A549 (cell line): ENCODE results near the gene F2RL2. TPM values are rescaled to one million over a fixed set of nuclear protein-coding genes. Genes with fewer than 3 reads are reported as not detected.

Experiments used
- ATAC-seq, 2 experiments: fragments of 200-7000 bp in 1 of 2; fragments of >200 bp in 1 of 2; cut with Nextera tagmentation in 1 of 2; cut with Tn5 transposase in 1 of 2; 3 replicates each; pipeline versions ENCODE4 v1.8.0 to v1.9.1; 2018 to 2020; ENCODE audit warnings: mild to moderate bottlenecking in 1 of 2, moderate library complexity in 1 of 2
- CTCF ChIA-PET: fragments of 300-600 bp; sonication (Branson Sonifier 250); formaldehyde crosslinking; extraction: SDS; loops from one replicate; lab custom pipeline; 2021; ENCODE audit warnings: antibody characterized with exemption, inconsistent platforms; lab: Yijun Ruan, JAX
- POLR2A ChIA-PET: fragments of 350-600 bp; formaldehyde crosslinking; extraction: SDS; loops from one replicate; lab custom pipeline; 2021; ENCODE audit warnings: antibody characterized with exemption, inconsistent platforms; lab: Yijun Ruan, JAX
- DNase-seq, 2 experiments: peaks; one replicate each; pipeline versions ENCODE4 v3.0.0 to v3.0.0-alpha.2; 2011 to 2016; ENCODE audit warnings: low read depth in 1 of 2, low spot score in 1 of 2
- FAIRE-seq: peaks from 2 replicates; lab custom pipeline; 2011; peaks lifted over from hg19 to GRCh38; lab: Jason Lieb, UNC
- H3K27ac ChIP-seq, 2 experiments: fragments of >200 bp; sonication (Bioruptor Twin); formaldehyde crosslinking; 3 replicates each; pipeline ENCODE4 v1.5.1; 2016 to 2017
- H3K4me1 ChIP-seq: fragments of >200 bp; sonication (Bioruptor Twin); formaldehyde crosslinking; 3 replicates; pipeline ENCODE4 v1.6.1; 2016
- H3K4me2 ChIP-seq: fragments of >200 bp; sonication (Bioruptor Twin); formaldehyde crosslinking; 3 replicates; pipeline ENCODE4 v1.6.1; 2016
- H3K4me3 ChIP-seq: fragments of >200 bp; sonication (Bioruptor Twin); formaldehyde crosslinking; 3 replicates; pipeline ENCODE4 v1.5.1; 2016
- H3K9me3 ChIP-seq: fragments of >200 bp; sonication (Bioruptor Twin); formaldehyde crosslinking; 3 replicates; pipeline ENCODE4 v1.6.1; 2016
- BHLHE40 ChIP-seq: IDR thresholded peaks from 2 replicates; pipeline ENCODE4 v1.6.1; 2012; ENCODE audit warnings: low read depth, low read length, inconsistent platforms
- CBX8 ChIP-seq: fragments of 200-600 bp; sonication (generic); IDR thresholded peaks from 2 replicates; pipeline ENCODE4 v1.6.1; 2016
- EHF ChIP-seq: fragments of 250-450 bp; sonication (Bioruptor Pico); IDR thresholded peaks from 2 replicates; pipeline ENCODE4 v1.5.0; 2020; ENCODE audit warnings: mild to moderate bottlenecking
- EHMT2 ChIP-seq: fragments of 200-600 bp; sonication (generic); IDR thresholded peaks from 2 replicates; pipeline ENCODE4 v1.6.1; 2016; ENCODE audit warnings: antibody characterized with exemption, low read depth, mild to moderate bottlenecking, moderate library complexity
- EP300 ChIP-seq, 2 experiments: fragments of >200 bp; sonication (Bioruptor Twin); formaldehyde crosslinking; IDR thresholded peaks; 2 replicates in 1 of 2; 3 replicates in 1 of 2; pipeline ENCODE4 v1.6.1; 2016 to 2017
- FOSB ChIP-seq: fragments of 250-450 bp; sonication (Bioruptor Pico); IDR thresholded peaks from 2 replicates; pipeline ENCODE4 v1.5.0; 2020; ENCODE audit warnings: mild to moderate bottlenecking, moderate library complexity
- GATA3 ChIP-seq: IDR thresholded peaks from 2 replicates; pipeline ENCODE4 v1.6.1; 2012; ENCODE audit warnings: borderline replicate concordance
- JUN ChIP-seq, 2 experiments: fragments of >200 bp; sonication (Bioruptor Twin); formaldehyde crosslinking; IDR thresholded peaks; 2 replicates in 1 of 2; 3 replicates in 1 of 2; pipeline ENCODE4 v1.6.1; 2016 to 2017
- JUNB ChIP-seq: fragments of >200 bp; sonication (Bioruptor Twin); formaldehyde crosslinking; IDR thresholded peaks from 2 replicates; pipeline ENCODE4 v1.6.1; 2016
- KDM1A ChIP-seq: fragments of 200-600 bp; sonication (generic); IDR thresholded peaks from 2 replicates; pipeline ENCODE4 v1.6.1; 2016; ENCODE audit warnings: low read depth, mild to moderate bottlenecking
- NPAS2 ChIP-seq: fragments of 250-450 bp; sonication (Bioruptor Pico); IDR thresholded peaks from 2 replicates; pipeline ENCODE4 v1.8.0; 2022; ENCODE audit warnings: mild to moderate bottlenecking, moderate library complexity, borderline replicate concordance
- RARB ChIP-seq: fragments of 250-450 bp; sonication (Bioruptor Pico); IDR thresholded peaks from 2 replicates; pipeline ENCODE4 v1.8.0; 2021; ENCODE audit warnings: mild to moderate bottlenecking, moderate library complexity
- RNF2 ChIP-seq: fragments of 200-600 bp; sonication (generic); IDR thresholded peaks from 2 replicates; pipeline ENCODE4 v1.6.1; 2016; ENCODE audit warnings: low read depth, mild to moderate bottlenecking, antibody characterized with exemption, moderate library complexity, borderline replicate concordance
- SREBF2 ChIP-seq: fragments of 450-650 bp; IDR thresholded peaks from 2 replicates; pipeline ENCODE4 v1.6.1; 2014; ENCODE audit warnings: mild to moderate bottlenecking, moderate library complexity
- TP53 ChIP-seq: fragments of 250-450 bp; sonication (Bioruptor Pico); IDR thresholded peaks from 2 replicates; pipeline ENCODE4 v1.5.0; 2021; ENCODE audit warnings: mild to moderate bottlenecking, moderate library complexity
- ZC3H11A ChIP-seq: fragments of 450-650 bp; IDR thresholded peaks from 2 replicates; pipeline ENCODE4 v1.6.1; 2014; ENCODE audit warnings: antibody characterized with exemption, mild to moderate bottlenecking
- WGBS: methylation state at CpG from one replicate; pipeline ENCODE4 v1.1.6; 2017; ENCODE audit errors: missing lambda C conversion rate; 5-methylcytosine and 5-hydroxymethylcytosine counted together
- polyA plus RNA-seq, 4 experiments: library from polyadenylated mRNA; depleted of rRNA in 3 of 4; stranded (reverse); fragments of >200 nt; fragmentation: RNase III in 1 of 4; extraction: RNeasy Plus Mini Kit Qiagen cat#74134 plus additional on column Dnase treatment in 1 of 4; gene quantifications; 2 replicates in 3 of 4; 3 replicates in 1 of 4; pipeline ENCODE4 v1.2.3, GENCODE V29; 2011 to 2017
- TF ChIP-seq, protein P1 (sequence below): fragments of >200 bp; sonication (Bioruptor Twin); formaldehyde crosslinking; IDR thresholded peaks from 2 replicates; pipeline ENCODE4 v1.6.1; 2016
- TF ChIP-seq, protein P2 (sequence below): fragments of 250-450 bp; sonication (Bioruptor Pico); IDR thresholded peaks from 2 replicates; pipeline ENCODE4 v1.5.0; 2021; ENCODE audit warnings: mild to moderate bottlenecking, moderate library complexity, borderline replicate concordance
- TF ChIP-seq, protein P3 (sequence below): fragments of >200 bp; sonication (Bioruptor Twin); formaldehyde crosslinking; IDR thresholded peaks from 3 replicates; pipeline ENCODE4 v1.6.1; 2016
- TF ChIP-seq, protein P4 (sequence below): IDR thresholded peaks from 2 replicates; pipeline ENCODE4 v1.6.1; 2012
- TF ChIP-seq, protein P5 (sequence below): IDR thresholded peaks from 2 replicates; pipeline ENCODE4 v1.6.1; 2012; ENCODE audit warnings: low read depth, borderline replicate concordance

Gene F2RL2
- polyA plus RNA-seq, 2 of the 4 experiments (the other 2 are of a cell fraction) = 6.3 to 44.7 TPM

DNA sequence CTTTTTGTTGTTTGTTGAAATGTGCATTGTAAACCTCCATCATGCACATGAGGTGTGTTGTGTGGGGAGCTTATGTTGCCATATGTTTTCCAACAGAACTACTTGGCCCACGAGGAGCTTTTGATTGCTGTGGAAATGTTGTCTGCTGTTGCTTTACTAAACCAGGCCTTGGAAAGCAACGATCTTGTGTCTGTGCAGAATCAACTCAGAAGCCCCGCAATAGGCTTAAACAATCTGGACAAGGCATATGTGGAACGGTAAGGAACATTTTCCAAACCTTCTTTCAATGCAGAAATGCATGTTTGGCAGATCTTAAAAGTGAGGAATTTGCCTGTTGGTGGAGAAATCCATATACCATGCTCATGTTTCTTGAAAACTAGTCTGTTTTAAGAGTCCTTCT is 22.5 kb downstream of the F2RL2 start:
- ATAC-seq (no peak), FAIRE-seq (no peak), DNase-seq (no peak)
- ChIA-PET CTCF (interaction anchor here (0.7 to 9.5 kb wide), 20 partner anchors 8 to 476 kb away, joined by 3 to 145 read pairs (median 4); no protein-coding TSS in a partner anchor), POLR2A (no interaction called here)
- WGBS = 51% methylated on average over 4 of the region's 4 CpGs
- Histone ChIP-seq H3K27ac (no peak overlapping the region), H3K9me3 (no peaks in the 10 kb centered on the region), H3K4me3 (no peak overlapping the region), H3K4me1 (peaks cover 11% of the 10 kb centered on the region), H3K4me2 (no peak overlapping the region)
- TF ChIP-seq JUN (IDR thresholded peaks at IDR 0.05) = no peak
- TF ChIP-seq ZC3H11A = no peak
- no peak for TF ChIP-seq EP300 (IDR thresholded peaks at IDR 0.05)
- no peak for TF ChIP-seq NPAS2 (CRISPR knock-in tag)
- TF ChIP-seq FOSB = no peak
- TF ChIP-seq, protein P1, sequence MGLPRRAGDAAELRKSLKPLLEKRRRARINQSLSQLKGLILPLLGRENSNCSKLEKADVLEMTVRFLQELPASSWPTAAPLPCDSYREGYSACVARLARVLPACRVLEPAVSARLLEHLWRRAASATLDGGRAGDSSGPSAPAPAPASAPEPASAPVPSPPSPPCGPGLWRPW = no peak
- no peak for TF ChIP-seq EHF (CRISPR knock-in tag)
- no peak for TF ChIP-seq EHMT2
- TF ChIP-seq BHLHE40 = no peak
- TF ChIP-seq, all 56 proteins: peak for 0

DNA sequence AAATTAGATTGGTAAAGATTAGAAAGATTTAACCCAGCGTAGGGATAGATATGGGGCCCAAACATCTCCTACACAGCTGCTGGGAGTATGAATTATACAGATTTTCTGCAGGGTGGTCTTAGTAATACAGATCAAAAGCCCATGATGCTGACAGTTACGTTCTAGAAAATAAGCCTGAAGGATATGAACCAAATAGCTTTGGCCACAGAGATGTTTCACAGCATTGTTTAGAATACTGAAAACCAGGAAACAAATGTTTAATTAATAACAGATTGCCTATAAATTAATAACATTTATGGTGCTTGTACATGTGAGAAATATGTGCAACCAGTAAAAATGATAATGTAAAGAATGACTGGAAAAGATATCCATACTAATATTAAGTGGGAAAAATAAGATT is 24.7 kb downstream of the F2RL2 start:
- Histone ChIP-seq H3K4me2 (no peak overlapping the region), H3K4me3 (no peak overlapping the region), H3K9me3 (no peaks in the 10 kb centered on the region), H3K4me1 (no peaks in the 10 kb centered on the region), H3K27ac (no peak overlapping the region)
- 90% methylated on average over 2 of the region's 2 CpGs for WGBS
- ChIA-PET POLR2A (no interaction called here), CTCF (interaction anchor here (1.1 to 9.5 kb wide), 2 partner anchors 45 to 175 kb away, joined by 3 to 145 read pairs; no protein-coding TSS in a partner anchor)
- no peak for FAIRE-seq
- TF ChIP-seq TP53 (CRISPR knock-in tag) (no peak), EP300 (IDR thresholded peaks at IDR 0.05) (no peak), SREBF2 (no peak), CBX8 (no peak), JUN (IDR thresholded peaks at IDR 0.05) (no peak), RARB (CRISPR knock-in tag) (no peak), JUNB (no peak), EHF (CRISPR knock-in tag) (no peak), GATA3 (no peak), FOSB (no peak), RNF2 (no peak), KDM1A (no peak)
- TF ChIP-seq, protein P2, sequence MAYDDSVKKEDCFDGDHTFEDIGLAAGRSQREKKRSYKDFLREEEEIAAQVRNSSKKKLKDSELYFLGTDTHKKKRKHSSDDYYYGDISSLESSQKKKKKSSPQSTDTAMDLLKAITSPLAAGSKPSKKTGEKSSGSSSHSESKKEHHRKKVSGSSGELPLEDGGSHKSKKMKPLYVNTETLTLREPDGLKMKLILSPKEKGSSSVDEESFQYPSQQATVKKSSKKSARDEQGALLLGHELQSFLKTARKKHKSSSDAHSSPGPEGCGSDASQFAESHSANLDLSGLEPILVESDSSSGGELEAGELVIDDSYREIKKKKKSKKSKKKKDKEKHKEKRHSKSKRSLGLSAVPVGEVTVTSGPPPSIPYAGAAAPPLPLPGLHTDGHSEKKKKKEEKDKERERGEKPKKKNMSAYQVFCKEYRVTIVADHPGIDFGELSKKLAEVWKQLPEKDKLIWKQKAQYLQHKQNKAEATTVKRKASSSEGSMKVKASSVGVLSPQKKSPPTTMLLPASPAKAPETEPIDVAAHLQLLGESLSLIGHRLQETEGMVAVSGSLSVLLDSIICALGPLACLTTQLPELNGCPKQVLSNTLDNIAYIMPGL (CRISPR knock-in tag) = no peak
- TF ChIP-seq, protein P3, sequence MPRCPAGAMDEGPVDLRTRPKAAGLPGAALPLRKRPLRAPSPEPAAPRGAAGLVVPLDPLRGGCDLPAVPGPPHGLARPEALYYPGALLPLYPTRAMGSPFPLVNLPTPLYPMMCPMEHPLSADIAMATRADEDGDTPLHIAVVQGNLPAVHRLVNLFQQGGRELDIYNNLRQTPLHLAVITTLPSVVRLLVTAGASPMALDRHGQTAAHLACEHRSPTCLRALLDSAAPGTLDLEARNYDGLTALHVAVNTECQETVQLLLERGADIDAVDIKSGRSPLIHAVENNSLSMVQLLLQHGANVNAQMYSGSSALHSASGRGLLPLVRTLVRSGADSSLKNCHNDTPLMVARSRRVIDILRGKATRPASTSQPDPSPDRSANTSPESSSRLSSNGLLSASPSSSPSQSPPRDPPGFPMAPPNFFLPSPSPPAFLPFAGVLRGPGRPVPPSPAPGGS = no peak
- TF ChIP-seq, protein P4, sequence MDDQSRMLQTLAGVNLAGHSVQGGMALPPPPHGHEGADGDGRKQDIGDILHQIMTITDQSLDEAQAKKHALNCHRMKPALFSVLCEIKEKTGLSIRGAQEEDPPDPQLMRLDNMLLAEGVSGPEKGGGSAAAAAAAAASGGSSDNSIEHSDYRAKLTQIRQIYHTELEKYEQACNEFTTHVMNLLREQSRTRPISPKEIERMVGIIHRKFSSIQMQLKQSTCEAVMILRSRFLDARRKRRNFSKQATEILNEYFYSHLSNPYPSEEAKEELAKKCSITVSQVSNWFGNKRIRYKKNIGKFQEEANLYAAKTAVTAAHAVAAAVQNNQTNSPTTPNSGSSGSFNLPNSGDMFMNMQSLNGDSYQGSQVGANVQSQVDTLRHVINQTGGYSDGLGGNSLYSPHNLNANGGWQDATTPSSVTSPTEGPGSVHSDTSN = no peak
- TF ChIP-seq, protein P5, sequence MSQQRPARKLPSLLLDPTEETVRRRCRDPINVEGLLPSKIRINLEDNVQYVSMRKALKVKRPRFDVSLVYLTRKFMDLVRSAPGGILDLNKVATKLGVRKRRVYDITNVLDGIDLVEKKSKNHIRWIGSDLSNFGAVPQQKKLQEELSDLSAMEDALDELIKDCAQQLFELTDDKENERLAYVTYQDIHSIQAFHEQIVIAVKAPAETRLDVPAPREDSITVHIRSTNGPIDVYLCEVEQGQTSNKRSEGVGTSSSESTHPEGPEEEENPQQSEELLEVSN = no peak
- TF ChIP-seq, protein P1 = no peak
- ATAC-seq = no peak
- no peak for DNase-seq
